ENCODE results near the gene SCUBE1.

GRCh38 chr22:43303751-43304150, 39.4 kb downstream of the SCUBE1 start:
- TF ChIP-seq CTCF (IDR thresholded peaks at IDR 0.05) (no peak), POLR2A (IDR thresholded peaks at IDR 0.05) (no peak)
